Endothelial cell of umbilical vein (primary cell): ENCODE measurements around the gene KIF2B. TPM values are rescaled to one million over a fixed set of nuclear protein-coding genes. Genes with fewer than 3 reads are reported as not detected.

ENCODE experiments used
- BruUV-seq: library from RNA; stranded (reverse); fragments of 400-500 nt; replicated peaks from 2 replicates; lab custom pipeline; 2021; lab: Mats Ljungman, UMichigan
- CTCF ChIA-PET: fragments of 300-600, 350-600 bp; sonication (Branson Sonifier 250); formaldehyde crosslinking; loops from one replicate; lab custom pipeline; 2021; ENCODE audit warnings: antibody characterized with exemption, inconsistent platforms; lab: Charles Lee
- POLR2A ChIA-PET: fragments of 300-600, 350-600 bp; sonication (Branson Sonifier 250); formaldehyde crosslinking; loops from one replicate; lab custom pipeline; 2021; ENCODE audit warnings: antibody characterized with exemption, inconsistent platforms; lab: Charles Lee
- DNase-seq: peaks from one replicate; pipeline ENCODE4 v3.0.0-alpha.2; 2011; ENCODE audit warnings: low read depth, low spot score
- FAIRE-seq: peaks from 2 replicates; lab custom pipeline; 2011; peaks lifted over from hg19 to GRCh38; lab: Jason Lieb, UNC
- H2AFZ ChIP-seq: 2 replicates; pipeline ENCODE4 v1.6.0; 2012; ENCODE audit warnings: low read depth, low read length, control low read depth, inconsistent platforms
- H3K27ac ChIP-seq: 2 replicates; pipeline ENCODE4 v1.5.1; 2011; ENCODE audit warnings: low read depth, mild to moderate bottlenecking, control low read depth, low read length, moderate library complexity; ENCODE audit not compliant: insufficient read depth
- H3K27me3 ChIP-seq, 2 experiments: 2 replicates each; pipeline versions ENCODE4 v1.6.0 to v1.6.1; 2011; ENCODE audit warnings: low read length in 2 of 2, mixed read lengths in 1 of 2; ENCODE audit not compliant: control insufficient read depth in 2 of 2, insufficient read depth in 2 of 2
- H3K36me3 ChIP-seq, 2 experiments: 2 replicates in 1 of 2; 3 replicates in 1 of 2; pipeline ENCODE4 v1.5.1; 2011; ENCODE audit warnings: low read length in 2 of 2, mild to moderate bottlenecking in 1 of 2, moderate library complexity in 1 of 2; ENCODE audit not compliant: control insufficient read depth in 2 of 2, insufficient read depth in 2 of 2; ENCODE audit errors: extremely low read depth in 1 of 2
- H3K4me1 ChIP-seq: 3 replicates; pipeline ENCODE4 v1.5.1; 2011; ENCODE audit warnings: mild to moderate bottlenecking, low read length; ENCODE audit not compliant: control insufficient read depth, insufficient read depth; ENCODE audit errors: extremely low read depth
- H3K4me2 ChIP-seq: 2 replicates; pipeline ENCODE4 v1.6.1; 2011; ENCODE audit warnings: low read length, control low read depth, mixed read lengths; ENCODE audit not compliant: insufficient read depth
- H3K4me3 ChIP-seq, 3 experiments: fragments of 200-600 bp in 1 of 3; sonication (generic), shearing (Covaris generic) in 1 of 3; replicated peaks in 1 of 3; 2 replicates each; pipeline ENCODE4 v1.5.1; 2011 to 2016; ENCODE audit warnings: control low read depth in 3 of 3, low read length in 3 of 3, mild to moderate bottlenecking in 2 of 3, inconsistent platforms in 1 of 3, low read depth in 1 of 3, moderate library complexity in 1 of 3; ENCODE audit not compliant: insufficient read depth in 1 of 3
- H3K79me2 ChIP-seq: 2 replicates; pipeline ENCODE4 v1.6.0; 2012; ENCODE audit warnings: low read length, inconsistent platforms; ENCODE audit not compliant: control insufficient read depth, insufficient read depth
- H3K9ac ChIP-seq: replicated peaks from 2 replicates; pipeline ENCODE3; 2011; ENCODE audit warnings: low read length, control low read depth; ENCODE audit not compliant: insufficient read depth; ENCODE audit errors: extremely low read depth
- H3K9me1 ChIP-seq: replicated peaks from 3 replicates; pipeline ENCODE4 v1.6.0; 2011; ENCODE audit warnings: mild to moderate bottlenecking, low read length; ENCODE audit not compliant: control insufficient read depth, insufficient read depth; ENCODE audit errors: extremely low read depth
- H3K9me3 ChIP-seq: replicated peaks from 2 replicates; pipeline ENCODE4 v1.5.1; 2012; ENCODE audit warnings: low read length, inconsistent platforms; ENCODE audit not compliant: control insufficient read depth, insufficient read depth
- H4K20me1 ChIP-seq: replicated peaks from 2 replicates; pipeline ENCODE3; 2011; ENCODE audit warnings: mild to moderate bottlenecking, low read length; ENCODE audit not compliant: control insufficient read depth, insufficient read depth; ENCODE audit errors: extremely low read depth
- CTCF ChIP-seq, 2 donors: IDR thresholded peaks; 1 replicate in 1 of 2; 2 replicates in 1 of 2; pipeline ENCODE4 v1.5.1; 2011; ENCODE audit warnings: low read length in 2 of 2, mild to moderate bottlenecking in 2 of 2, moderate library complexity in 2 of 2, control low read depth in 1 of 2, inconsistent platforms in 1 of 2, low read depth in 1 of 2; ENCODE audit not compliant: insufficient read depth in 1 of 2; ENCODE audit errors: extremely low read depth in 1 of 2
- EZH2 ChIP-seq: IDR thresholded peaks from 2 replicates; pipeline ENCODE4 v1.6.1; 2012; ENCODE audit warnings: borderline replicate concordance, low read depth, mild to moderate bottlenecking, moderate library complexity, low read length, inconsistent platforms; ENCODE audit not compliant: severe bottlenecking
- FOS ChIP-seq: IDR thresholded peaks from 2 replicates; pipeline ENCODE4 v1.6.1; 2011; ENCODE audit warnings: mild to moderate bottlenecking, low read length, moderate library complexity, borderline replicate concordance; ENCODE audit not compliant: insufficient read depth
- GATA2 ChIP-seq: IDR thresholded peaks from 2 replicates; pipeline ENCODE4 v1.7.0; 2011; ENCODE audit warnings: low read depth, mild to moderate bottlenecking, moderate library complexity, mixed read lengths, low read length; ENCODE audit not compliant: insufficient read length, insufficient read depth
- JUN ChIP-seq: IDR thresholded peaks from 2 replicates; pipeline ENCODE4 v1.6.1; 2011; ENCODE audit warnings: borderline replicate concordance, low read depth; ENCODE audit not compliant: insufficient read length, insufficient read depth
- MAX ChIP-seq: IDR thresholded peaks from 2 replicates; pipeline ENCODE4 v1.6.1; 2011; ENCODE audit not compliant: insufficient read depth, insufficient read length
- MYC ChIP-seq: IDR thresholded peaks from one replicate; pipeline ENCODE4 v1.6.1; 2011; ENCODE audit warnings: mild to moderate bottlenecking, low read depth, low read length
- POLR2A ChIP-seq: IDR thresholded peaks from 2 replicates; pipeline ENCODE4 v1.6.1; 2012; ENCODE audit warnings: low read depth, mild to moderate bottlenecking, control low read depth, low read length
- POLR2AphosphoS5 ChIP-seq: IDR thresholded peaks from 2 replicates; pipeline ENCODE4 v1.6.1; 2012; ENCODE audit warnings: low read depth, mild to moderate bottlenecking, control low read depth, low read length, moderate library complexity; ENCODE audit not compliant: insufficient read depth
- dilution Hi-C: fragments of 300-500 bp; cut with MboI; formaldehyde crosslinking; loops from one replicate; pipeline ENCODE4 v1.15.0; 2019; ENCODE audit warnings: low sequenced_read_pairs; ENCODE audit not compliant: extremely low pct_ligation_motif_present
- intact Hi-C: fragments of 100-400 bp; cut with micrococcal nuclease; formaldehyde crosslinking; loops from one replicate; pipeline ENCODE4 v1.10.0; 2022
- polyA plus RNA-seq, 4 experiments: library from polyadenylated mRNA; depleted of rRNA in 3 of 4; stranded (reverse) in 3 of 4; unstranded in 1 of 4; fragments of >200 nt; gene quantifications; 2 replicates each; pipeline versions ENCODE4 v1.2.1 to v1.2.3, GENCODE V29; 2011 to 2012; ENCODE audit warnings: missing spikeins in 1 of 4
- total RNA-seq: library from RNA; stranded (reverse); gene quantifications from 2 replicates; pipeline ENCODE4 v1.2.3, GENCODE V29; 2021

The KIF2B gene
- total and polyA plus RNA-seq, 2 donors (not counting 3 experiments of a cell fraction or from before 2014, with no cell fraction given): not detected

- TF ChIP-seq POLR2A: no peak
- no peak for TF ChIP-seq CTCF (IDR thresholded peaks at IDR 0.05; ENCODE audit: extremely low read depth in 1 of 2, insufficient read depth in 1 of 2, low read depth in 1 of 2, low read length in 2 of 2)
- no peak for TF ChIP-seq MYC
- TF ChIP-seq JUN: no peak
- TF ChIP-seq FOS: no peak
- no peak for TF ChIP-seq POLR2AphosphoS5
- TF ChIP-seq EZH2: no peak
- TF ChIP-seq GATA2: no peak
- TF ChIP-seq MAX: no peak
- Histone ChIP-seq H3K27ac (no peak overlapping the region), H3K9ac (no peak overlapping the region), H3K4me2 (no peak overlapping the region), H3K27me3 (no peaks in the 10 kb centered on the region), H3K9me3 (peaks cover 1% of the 10 kb centered on the region), H3K9me1 (no peaks in the 10 kb centered on the region), H2AFZ (no peak overlapping the region), H3K36me3 (no peaks in the 10 kb centered on the region), H3K79me2 (no peaks in the 10 kb centered on the region), H3K4me3 (no peak overlapping the region), H3K4me1 (no peaks in the 10 kb centered on the region), H4K20me1 (no peaks in the 10 kb centered on the region)
- dilution Hi-C loops (no loop called here), intact Hi-C loops (no loop called here)
- FAIRE-seq: no peak
- ChIA-PET CTCF (no interaction called here), POLR2A (no interaction called here)
- BruUV-seq: no TSS peak
- no peak for DNase-seq
Measured at GRCh38 chr17:53804437-53804836, 18.3 kb upstream of the KIF2B start.
